IMR-90 (cell line): Measurements from ENCODE around the gene TAOK1. TPM values are rescaled to one million over a fixed set of nuclear protein-coding genes. Genes with fewer than 3 reads are reported as not detected.

Source experiments
- ATAC-seq: fragments of 200-7000 bp; cut with Tn5 transposase; 2 replicates; pipeline ENCODE4 v1.9.1; 2020; ENCODE audit warnings: low read depth, mild to moderate bottlenecking, moderate library complexity
- BruUV-seq: library from RNA; stranded (reverse); fragments of 400-500 nt; replicated peaks from 2 replicates; lab custom pipeline; 2021; lab: Mats Ljungman, UMichigan
- CTCF ChIA-PET: fragments of 300-600 bp; formaldehyde crosslinking; extraction: SDS; loops from one replicate; lab custom pipeline; 2021; ENCODE audit warnings: antibody characterized with exemption; lab: Yijun Ruan, JAX
- POLR2A ChIA-PET: fragments of 300-600 bp; sonication (Branson Sonifier 250); formaldehyde crosslinking; loops from one replicate; lab custom pipeline; 2022; ENCODE audit warnings: antibody characterized with exemption; ENCODE audit not compliant: unreplicated experiment; lab: Charles Lee
- DNase-seq: peaks from one replicate; pipeline ENCODE4 v3.0.0; 2013
- H2AFZ ChIP-seq: replicated peaks from 2 replicates; pipeline ENCODE3; 2013; ENCODE audit warnings: low read length, mild to moderate bottlenecking; ENCODE audit not compliant: poor library complexity
- H2AK5ac ChIP-seq: 2 replicates; pipeline ENCODE4 v1.6.1; 2013; ENCODE audit warnings: low read depth, low read length, inconsistent platforms
- H2AK9ac ChIP-seq: replicated peaks from 2 replicates; pipeline ENCODE3; 2013; ENCODE audit warnings: mild to moderate bottlenecking, low read depth, low read length, moderate library complexity; ENCODE audit not compliant: poor library complexity
- H2BK120ac ChIP-seq: 2 replicates; pipeline ENCODE4 v1.6.1; 2013; ENCODE audit warnings: low read depth, low read length, inconsistent platforms
- H2BK15ac ChIP-seq: 3 replicates; pipeline ENCODE4 v1.6.1; 2013; ENCODE audit warnings: low read depth, low read length, inconsistent platforms
- H2BK20ac ChIP-seq: 2 replicates; pipeline ENCODE4 v1.6.1; 2013; ENCODE audit warnings: low read depth, mild to moderate bottlenecking, inconsistent platforms, low read length, moderate library complexity
- H2BK5ac ChIP-seq: 2 replicates; pipeline ENCODE4 v1.6.1; 2013; ENCODE audit warnings: mild to moderate bottlenecking, low read depth, low read length, inconsistent platforms; ENCODE audit not compliant: poor library complexity, severe bottlenecking
- H3K14ac ChIP-seq: replicated peaks from 2 replicates; pipeline ENCODE4 v1.6.1; 2013; ENCODE audit warnings: low read depth, low read length, inconsistent platforms
- H3K18ac ChIP-seq: 2 replicates; pipeline ENCODE4 v1.6.1; 2013; ENCODE audit warnings: low read depth, low read length, control low read depth
- H3K23ac ChIP-seq: 2 replicates; pipeline ENCODE4 v1.6.1; 2013; ENCODE audit warnings: low read depth, low read length, inconsistent platforms
- H3K27ac ChIP-seq: 2 replicates; pipeline ENCODE4 v1.5.1; 2013; ENCODE audit warnings: mild to moderate bottlenecking, control low read depth, low read length; ENCODE audit not compliant: insufficient read depth
- H3K27me3 ChIP-seq: 2 replicates; pipeline ENCODE4 v1.6.1; 2013; ENCODE audit warnings: low read length; ENCODE audit not compliant: control insufficient read depth, insufficient read depth
- H3K36me3 ChIP-seq: 2 replicates; pipeline ENCODE4 v1.6.1; 2013; ENCODE audit warnings: low read length, mixed read lengths; ENCODE audit not compliant: control insufficient read depth, insufficient read depth
- H3K4ac ChIP-seq: 2 replicates; pipeline ENCODE4 v1.6.1; 2013; ENCODE audit warnings: low read depth, low read length, inconsistent platforms
- H3K4me1 ChIP-seq: 2 replicates; pipeline ENCODE4 v1.6.1; 2013; ENCODE audit warnings: low read length, mixed read lengths; ENCODE audit not compliant: control insufficient read depth, insufficient read depth
- H3K4me2 ChIP-seq: 2 replicates; pipeline ENCODE4 v1.6.1; 2013; ENCODE audit warnings: low read depth, mild to moderate bottlenecking, control low read depth, low read length, moderate library complexity
- H3K4me3 ChIP-seq: 2 replicates; pipeline ENCODE4 v1.5.1; 2013; ENCODE audit warnings: low read depth, mild to moderate bottlenecking, control low read depth, low read length, moderate library complexity; ENCODE audit not compliant: insufficient read depth
- H3K56ac ChIP-seq: 2 replicates; pipeline ENCODE4 v1.6.1; 2013; ENCODE audit warnings: low read length, inconsistent platforms; ENCODE audit not compliant: insufficient read depth; ENCODE audit errors: extremely low read depth
- H3K79me1 ChIP-seq, 2 experiments: 2 replicates each; pipeline ENCODE4 v1.6.1; 2013; ENCODE audit warnings: low read length in 2 of 2, inconsistent platforms in 1 of 2, low read depth in 1 of 2
- H3K9ac ChIP-seq: 2 replicates; pipeline ENCODE4 v1.6.1; 2013; ENCODE audit warnings: low read depth, low read length, control low read depth
- H3K9me1 ChIP-seq: 2 replicates; pipeline ENCODE4 v1.6.1; 2013; ENCODE audit warnings: low read length, inconsistent platforms; ENCODE audit not compliant: insufficient read depth
- H3K9me3 ChIP-seq: 2 replicates; pipeline ENCODE4 v1.6.1; 2013; ENCODE audit warnings: low read length; ENCODE audit not compliant: control insufficient read depth, insufficient read depth
- H4K20me1 ChIP-seq: 2 replicates; pipeline ENCODE4 v1.6.1; 2013; ENCODE audit warnings: low read length, inconsistent platforms; ENCODE audit not compliant: insufficient read depth
- H4K5ac ChIP-seq: 2 replicates; pipeline ENCODE4 v1.6.1; 2013; ENCODE audit warnings: mild to moderate bottlenecking, low read depth, low read length, control low read depth
- H4K8ac ChIP-seq, 2 experiments: 2 replicates each; pipeline ENCODE4 v1.6.1; 2013; ENCODE audit warnings: low read depth in 2 of 2, low read length in 2 of 2, control low read depth in 1 of 2, inconsistent platforms in 1 of 2
- H4K91ac ChIP-seq: 2 replicates; pipeline ENCODE4 v1.6.1; 2013; ENCODE audit warnings: low read depth, low read length, inconsistent platforms; ENCODE audit not compliant: insufficient read depth
- FOS ChIP-seq: fragments of 150-350 bp; IDR thresholded peaks from 2 replicates; pipeline ENCODE4 v1.6.1; 2016; ENCODE audit warnings: low read depth, low read length
- MAFK ChIP-seq: IDR thresholded peaks from 2 replicates; pipeline ENCODE4 v1.6.1; 2012; ENCODE audit warnings: low read depth, low read length, improper control_type of control experiment
- WGBS, 2 experiments: methylation state at CpG; one replicate each; pipeline versions ENCODE4 v1.1.5 to v1.1.7; 2013; ENCODE audit warnings: missing lambda C conversion rate in 2 of 2; ENCODE audit not compliant: insufficient read length in 1 of 2; ENCODE audit errors: extremely low coverage in 2 of 2; 5-methylcytosine and 5-hydroxymethylcytosine counted together
- dilution Hi-C: fragments of 300-500 bp; cut with HindIII; formaldehyde crosslinking; loops from one replicate; pipeline ENCODE4 v1.14.3; 2018; ENCODE audit warnings: low sequenced_read_pairs; ENCODE audit not compliant: unreplicated experiment
- in situ Hi-C: fragments of 300-500 bp; cut with MboI; formaldehyde crosslinking; loops from 3 replicates; pipeline ENCODE4 v1.14.3; 2019; ENCODE audit warnings: low sequenced_read_pairs, inconsistent platforms, mixed read lengths
- intact Hi-C: fragments of 100-400 bp; cut with micrococcal nuclease; formaldehyde crosslinking; loops from 2 replicates; pipeline ENCODE4 v1.10.0; 2022
- polyA plus RNA-seq, 3 experiments: library from polyadenylated mRNA; depleted of rRNA; stranded (reverse); fragments of >200 nt; gene quantifications; 2 replicates each; pipeline ENCODE4 v1.2.3, GENCODE V29; 2012; ENCODE audit warnings: low replicate concordance in 1 of 3
- total RNA-seq: library from RNA; depleted of rRNA; stranded (reverse); fragments of >200 nt; gene quantifications from 2 replicates; pipeline ENCODE4 v1.2.3, GENCODE V29; 2012
- TF ChIP-seq, protein P1 (sequence below): fragments of 150-350 bp; IDR thresholded peaks from 2 replicates; pipeline ENCODE4 v1.6.1; 2017; ENCODE audit warnings: mild to moderate bottlenecking, antibody characterized with exemption, low read length, low read depth

Gene TAOK1
- total and polyA plus RNA-seq, 2 of the 4 experiments (the other 2 are of a cell fraction): 9.8 to 91.8 TPM

DNA sequence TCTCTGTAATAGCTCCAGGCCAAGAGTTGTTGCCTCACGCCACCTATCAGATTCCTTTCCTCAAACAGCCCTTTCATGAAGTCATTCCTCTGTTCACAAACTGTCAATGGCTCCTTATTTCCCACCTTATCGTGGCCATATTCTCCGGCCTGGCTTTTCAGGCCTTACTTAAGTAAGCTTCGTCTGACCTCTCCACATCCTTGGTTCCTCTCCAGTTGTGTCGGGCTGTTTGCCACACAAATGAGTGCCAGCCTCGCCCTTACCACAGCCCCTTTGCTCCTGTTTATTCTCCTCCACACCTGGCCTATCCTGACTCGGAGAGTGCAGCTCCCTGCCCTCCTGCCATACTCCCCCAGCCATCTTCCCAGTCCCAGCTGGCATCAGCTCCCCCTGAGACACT lies 180.4 kb downstream of the TAOK1 start:
- Histone ChIP-seq H4K91ac (no peak overlapping the region), H3K79me1 (peaks cover 5 to 43% of the 10 kb centered on the region in 2 experiments), H2AK9ac (no peak overlapping the region), H3K9me1 (no peaks in the 10 kb centered on the region; the same call in 1 of the 2 replicates), H3K27me3 (no peaks in the 10 kb centered on the region), H3K56ac (no peak overlapping the region), H4K8ac (no peak overlapping the region), H2BK120ac (no peak overlapping the region), H3K9me3 (no peaks in the 10 kb centered on the region), H3K18ac (no peak overlapping the region), H4K20me1 (no peaks in the 10 kb centered on the region), H3K4me3 (no peak overlapping the region), H2AK5ac (no peak overlapping the region), H2BK15ac (no peak overlapping the region), H2BK20ac (no peak overlapping the region), H3K23ac (no peak overlapping the region), H3K14ac (no peak overlapping the region), H3K27ac (no peak overlapping the region), H3K36me3 (peaks cover 27% of the 10 kb centered on the region), H3K9ac (no peak overlapping the region), H4K5ac (no peak overlapping the region), H3K4ac (no peak overlapping the region), H2AFZ (no peak overlapping the region), H3K4me1 (peaks cover 11% of the 10 kb centered on the region), H2BK5ac (no peak overlapping the region), H3K4me2 (no peak overlapping the region)
- dilution Hi-C loops (no loop called here), in situ Hi-C loops (no loop called here), intact Hi-C loops (no loop called here)
- WGBS, 2 experiments: 86% methylated on average over 2 of the region's 7 CpGs; no CpG with 5 or more reads in 1 of the 2 experiments
- CTCF ChIA-PET: interaction anchor here (0.5 to 1.4 kb wide), 3 partner anchors 16 to 200 kb away, joined by 3 to 4 read pairs (median 4); no protein-coding TSS in a partner anchor
- DNase-seq: no peak
- no TSS peak for BruUV-seq
- POLR2A ChIA-PET: no interaction called here
- TF ChIP-seq, protein P1, sequence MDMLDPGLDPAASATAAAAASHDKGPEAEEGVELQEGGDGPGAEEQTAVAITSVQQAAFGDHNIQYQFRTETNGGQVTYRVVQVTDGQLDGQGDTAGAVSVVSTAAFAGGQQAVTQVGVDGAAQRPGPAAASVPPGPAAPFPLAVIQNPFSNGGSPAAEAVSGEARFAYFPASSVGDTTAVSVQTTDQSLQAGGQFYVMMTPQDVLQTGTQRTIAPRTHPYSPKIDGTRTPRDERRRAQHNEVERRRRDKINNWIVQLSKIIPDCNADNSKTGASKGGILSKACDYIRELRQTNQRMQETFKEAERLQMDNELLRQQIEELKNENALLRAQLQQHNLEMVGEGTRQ: no peak
- TF ChIP-seq MAFK (no peak), FOS (no peak)
- ATAC-seq: no peak
